Esophagus muscularis mucosa (tissue), 4 donors: ENCODE measurements around the gene ARL15.

Experiments
- EP300 ChIP-seq: sonication (generic); formaldehyde crosslinking; IDR thresholded peaks from one replicate; pipeline ENCODE4 v1.6.1; 2017; ENCODE audit warnings: antibody characterized with exemption
- POLR2AphosphoS5 ChIP-seq, 2 donors: sonication (generic); formaldehyde crosslinking; IDR thresholded peaks; one replicate each; pipeline ENCODE4 v1.6.1; 2017; ENCODE audit warnings: antibody characterized with exemption in 2 of 2
- TF ChIP-seq, protein P1 (sequence below), 3 experiments: fragments of 200-600 bp in 2 of 3; fragments of 450-650 bp in 1 of 3; sonication (generic) in 2 of 3; IDR thresholded peaks; one replicate each; pipeline ENCODE4 v1.5.1; 2017 to 2019; ENCODE audit warnings: antibody characterized with exemption in 3 of 3, mild to moderate bottlenecking in 2 of 3, moderate library complexity in 1 of 3

DNA sequence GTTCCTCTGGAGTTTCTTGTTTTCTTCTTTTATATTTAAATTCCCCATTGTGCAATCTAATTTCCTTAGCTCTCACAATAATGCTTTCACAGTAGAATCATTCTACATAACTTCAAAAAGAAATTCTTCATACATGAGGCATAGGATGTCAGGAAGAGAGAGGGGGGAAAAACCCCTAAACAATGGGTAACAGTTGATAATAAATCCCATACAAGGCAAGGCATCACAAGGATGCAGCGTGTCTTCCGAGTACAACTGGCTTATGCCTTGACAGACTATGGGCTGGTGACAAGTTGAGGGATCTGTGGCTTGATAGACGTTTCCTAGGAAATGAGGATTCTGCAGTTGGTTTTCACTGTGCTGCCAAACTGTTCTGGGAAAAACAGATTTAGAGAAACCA lies 247.4 kb downstream of the ARL15 start:
- TF ChIP-seq, protein P1, sequence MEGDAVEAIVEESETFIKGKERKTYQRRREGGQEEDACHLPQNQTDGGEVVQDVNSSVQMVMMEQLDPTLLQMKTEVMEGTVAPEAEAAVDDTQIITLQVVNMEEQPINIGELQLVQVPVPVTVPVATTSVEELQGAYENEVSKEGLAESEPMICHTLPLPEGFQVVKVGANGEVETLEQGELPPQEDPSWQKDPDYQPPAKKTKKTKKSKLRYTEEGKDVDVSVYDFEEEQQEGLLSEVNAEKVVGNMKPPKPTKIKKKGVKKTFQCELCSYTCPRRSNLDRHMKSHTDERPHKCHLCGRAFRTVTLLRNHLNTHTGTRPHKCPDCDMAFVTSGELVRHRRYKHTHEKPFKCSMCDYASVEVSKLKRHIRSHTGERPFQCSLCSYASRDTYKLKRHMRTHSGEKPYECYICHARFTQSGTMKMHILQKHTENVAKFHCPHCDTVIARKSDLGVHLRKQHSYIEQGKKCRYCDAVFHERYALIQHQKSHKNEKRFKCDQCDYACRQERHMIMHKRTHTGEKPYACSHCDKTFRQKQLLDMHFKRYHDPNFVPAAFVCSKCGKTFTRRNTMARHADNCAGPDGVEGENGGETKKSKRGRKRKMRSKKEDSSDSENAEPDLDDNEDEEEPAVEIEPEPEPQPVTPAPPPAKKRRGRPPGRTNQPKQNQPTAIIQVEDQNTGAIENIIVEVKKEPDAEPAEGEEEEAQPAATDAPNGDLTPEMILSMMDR (IDR thresholded peaks at IDR 0.05): no peak
- TF ChIP-seq POLR2AphosphoS5 (IDR thresholded peaks at IDR 0.05) (no peak), EP300 (no peak)
